ENCODE results near the gene SHISA6.

SHISA6 gene

DNA sequence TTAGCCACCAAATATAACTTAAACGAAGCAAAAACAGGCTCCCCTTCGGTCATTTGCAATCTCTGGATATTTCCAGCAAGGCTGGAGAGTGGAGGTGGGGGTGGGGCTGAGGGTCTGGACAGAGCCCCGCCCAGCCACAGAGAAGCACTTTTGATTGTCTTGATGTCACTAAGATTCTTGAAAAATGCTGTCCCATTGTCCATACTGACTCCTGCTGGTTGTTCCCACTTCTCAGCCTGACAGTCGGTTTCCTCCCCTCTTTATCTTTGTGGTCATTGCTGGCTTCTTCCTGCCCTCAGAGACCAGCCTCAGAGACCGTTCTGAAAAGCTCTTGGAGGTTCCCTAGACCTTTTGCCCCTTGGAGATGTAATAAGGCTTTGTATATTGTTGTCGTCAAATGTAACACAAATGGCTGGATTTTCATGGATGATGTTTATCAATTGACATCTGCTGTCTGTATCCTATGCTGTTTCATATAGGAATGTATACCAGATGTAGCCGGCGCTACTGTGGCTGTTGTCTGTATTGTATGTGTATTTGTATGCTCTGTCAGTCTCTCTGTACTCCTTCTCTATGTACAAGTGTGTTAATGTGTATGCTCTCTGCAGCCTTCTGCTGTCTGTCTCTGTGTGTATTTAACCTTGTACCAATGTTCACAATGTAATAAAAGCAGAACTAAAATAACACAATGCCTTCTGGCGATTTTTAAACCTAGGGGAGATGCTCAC, 262.5 kb downstream of the SHISA6 start:
- TF ChIP-seq ZFP30 (CRISPR knock-in tag; IDR thresholded peaks at IDR 0.05), result no peak
- TF ChIP-seq, protein P1, sequence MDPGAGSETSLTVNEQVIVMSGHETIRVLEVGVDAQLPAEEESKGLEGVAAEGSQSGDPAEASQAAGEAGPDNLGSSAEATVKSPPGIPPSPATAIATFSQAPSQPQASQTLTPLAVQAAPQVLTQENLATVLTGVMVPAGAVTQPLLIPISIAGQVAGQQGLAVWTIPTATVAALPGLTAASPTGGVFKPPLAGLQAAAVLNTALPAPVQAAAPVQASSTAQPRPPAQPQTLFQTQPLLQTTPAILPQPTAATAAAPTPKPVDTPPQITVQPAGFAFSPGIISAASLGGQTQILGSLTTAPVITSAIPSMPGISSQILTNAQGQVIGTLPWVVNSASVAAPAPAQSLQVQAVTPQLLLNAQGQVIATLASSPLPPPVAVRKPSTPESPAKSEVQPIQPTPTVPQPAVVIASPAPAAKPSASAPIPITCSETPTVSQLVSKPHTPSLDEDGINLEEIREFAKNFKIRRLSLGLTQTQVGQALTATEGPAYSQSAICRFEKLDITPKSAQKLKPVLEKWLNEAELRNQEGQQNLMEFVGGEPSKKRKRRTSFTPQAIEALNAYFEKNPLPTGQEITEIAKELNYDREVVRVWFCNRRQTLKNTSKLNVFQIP (CRISPR knock-in tag; IDR thresholded peaks at IDR 0.05; ENCODE audit: borderline replicate concordance, low read depth), result no peak
- no peak for TF ChIP-seq ESRRG (CRISPR knock-in tag; IDR thresholded peaks at IDR 0.05)
- TF ChIP-seq RARB (CRISPR knock-in tag; IDR thresholded peaks at IDR 0.05), result no peak
- TF ChIP-seq BACH2 (CRISPR knock-in tag; IDR thresholded peaks at IDR 0.05; ENCODE audit: borderline replicate concordance), result no peak
- TF ChIP-seq, protein P2, sequence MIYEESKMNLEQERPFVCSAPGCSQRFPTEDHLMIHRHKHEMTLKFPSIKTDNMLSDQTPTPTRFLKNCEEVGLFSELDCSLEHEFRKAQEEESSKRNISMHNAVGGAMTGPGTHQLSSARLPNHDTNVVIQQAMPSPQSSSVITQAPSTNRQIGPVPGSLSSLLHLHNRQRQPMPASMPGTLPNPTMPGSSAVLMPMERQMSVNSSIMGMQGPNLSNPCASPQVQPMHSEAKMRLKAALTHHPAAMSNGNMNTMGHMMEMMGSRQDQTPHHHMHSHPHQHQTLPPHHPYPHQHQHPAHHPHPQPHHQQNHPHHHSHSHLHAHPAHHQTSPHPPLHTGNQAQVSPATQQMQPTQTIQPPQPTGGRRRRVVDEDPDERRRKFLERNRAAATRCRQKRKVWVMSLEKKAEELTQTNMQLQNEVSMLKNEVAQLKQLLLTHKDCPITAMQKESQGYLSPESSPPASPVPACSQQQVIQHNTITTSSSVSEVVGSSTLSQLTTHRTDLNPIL (CRISPR knock-in tag; IDR thresholded peaks at IDR 0.05; ENCODE audit: low read depth), result no peak
- TF ChIP-seq OSR1 (CRISPR knock-in tag; IDR thresholded peaks at IDR 0.05), result no peak
- no peak for TF ChIP-seq ZNF565 (CRISPR knock-in tag; conservative IDR thresholded peaks at IDR 0.05; ENCODE audit: low read depth)
- no peak for TF ChIP-seq ISL1 (CRISPR knock-in tag; IDR thresholded peaks at IDR 0.05)
- TF ChIP-seq TOX (CRISPR knock-in tag; IDR thresholded peaks at IDR 0.05; ENCODE audit: borderline replicate concordance), result no peak
- TF ChIP-seq ZNF8 (CRISPR knock-in tag; IDR thresholded peaks at IDR 0.05), result no peak
- no peak for TF ChIP-seq TCF4 (CRISPR knock-in tag; IDR thresholded peaks at IDR 0.05; ENCODE audit: borderline replicate concordance)
- no peak for TF ChIP-seq ZNF70 (CRISPR knock-in tag; IDR thresholded peaks at IDR 0.05)
- no peak for TF ChIP-seq CSDC2 (CRISPR knock-in tag; IDR thresholded peaks at IDR 0.05)
- no peak for TF ChIP-seq PPARA (CRISPR knock-in tag; IDR thresholded peaks at IDR 0.05; ENCODE audit: borderline replicate concordance)
- TF ChIP-seq ZFP3 (CRISPR knock-in tag; IDR thresholded peaks at IDR 0.05), result no peak
- TF ChIP-seq SNAI2 (CRISPR knock-in tag; IDR thresholded peaks at IDR 0.05), result no peak
- TF ChIP-seq, protein P3, sequence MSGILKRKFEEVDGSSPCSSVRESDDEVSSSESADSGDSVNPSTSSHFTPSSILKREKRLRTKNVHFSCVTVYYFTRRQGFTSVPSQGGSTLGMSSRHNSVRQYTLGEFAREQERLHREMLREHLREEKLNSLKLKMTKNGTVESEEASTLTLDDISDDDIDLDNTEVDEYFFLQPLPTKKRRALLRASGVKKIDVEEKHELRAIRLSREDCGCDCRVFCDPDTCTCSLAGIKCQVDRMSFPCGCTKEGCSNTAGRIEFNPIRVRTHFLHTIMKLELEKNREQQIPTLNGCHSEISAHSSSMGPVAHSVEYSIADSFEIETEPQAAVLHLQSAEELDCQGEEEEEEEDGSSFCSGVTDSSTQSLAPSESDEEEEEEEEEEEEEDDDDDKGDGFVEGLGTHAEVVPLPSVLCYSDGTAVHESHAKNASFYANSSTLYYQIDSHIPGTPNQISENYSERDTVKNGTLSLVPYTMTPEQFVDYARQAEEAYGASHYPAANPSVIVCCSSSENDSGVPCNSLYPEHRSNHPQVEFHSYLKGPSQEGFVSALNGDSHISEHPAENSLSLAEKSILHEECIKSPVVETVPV (CRISPR knock-in tag; IDR thresholded peaks at IDR 0.05), result no peak
- no peak for TF ChIP-seq ARNTL (CRISPR knock-in tag; IDR thresholded peaks at IDR 0.05; ENCODE audit: borderline replicate concordance, low read depth)
- TF ChIP-seq, protein P4, sequence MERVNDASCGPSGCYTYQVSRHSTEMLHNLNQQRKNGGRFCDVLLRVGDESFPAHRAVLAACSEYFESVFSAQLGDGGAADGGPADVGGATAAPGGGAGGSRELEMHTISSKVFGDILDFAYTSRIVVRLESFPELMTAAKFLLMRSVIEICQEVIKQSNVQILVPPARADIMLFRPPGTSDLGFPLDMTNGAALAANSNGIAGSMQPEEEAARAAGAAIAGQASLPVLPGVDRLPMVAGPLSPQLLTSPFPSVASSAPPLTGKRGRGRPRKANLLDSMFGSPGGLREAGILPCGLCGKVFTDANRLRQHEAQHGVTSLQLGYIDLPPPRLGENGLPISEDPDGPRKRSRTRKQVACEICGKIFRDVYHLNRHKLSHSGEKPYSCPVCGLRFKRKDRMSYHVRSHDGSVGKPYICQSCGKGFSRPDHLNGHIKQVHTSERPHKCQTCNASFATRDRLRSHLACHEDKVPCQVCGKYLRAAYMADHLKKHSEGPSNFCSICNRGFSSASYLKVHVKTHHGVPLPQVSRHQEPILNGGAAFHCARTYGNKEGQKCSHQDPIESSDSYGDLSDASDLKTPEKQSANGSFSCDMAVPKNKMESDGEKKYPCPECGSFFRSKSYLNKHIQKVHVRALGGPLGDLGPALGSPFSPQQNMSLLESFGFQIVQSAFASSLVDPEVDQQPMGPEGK (CRISPR knock-in tag; IDR thresholded peaks at IDR 0.05; ENCODE audit: borderline replicate concordance), result no peak
- ATAC-seq, result no peak

DNA sequence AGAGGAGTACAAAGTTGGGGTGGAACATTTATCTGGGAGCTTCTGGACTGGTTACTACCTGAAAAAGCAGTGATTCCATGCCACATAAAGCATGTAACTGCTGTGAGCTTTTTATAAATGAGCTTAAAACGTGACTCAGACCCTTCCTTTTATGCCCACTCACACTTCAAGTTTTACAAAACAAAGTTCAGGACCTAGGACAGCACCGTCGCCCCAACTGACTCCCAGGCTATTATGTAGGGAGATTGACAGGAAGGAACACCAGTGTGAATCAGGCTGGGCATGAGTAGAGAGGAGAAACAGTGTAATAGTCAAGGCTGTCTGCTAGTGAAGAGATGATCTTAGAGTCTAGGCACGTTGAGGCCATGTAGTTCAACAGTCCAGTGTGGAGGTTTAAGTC, 265.6 kb downstream of the SHISA6 start:
- no peak for ATAC-seq
- TF ChIP-seq TOX (CRISPR knock-in tag; IDR thresholded peaks at IDR 0.05; ENCODE audit: borderline replicate concordance) (no peak), SNAI2 (CRISPR knock-in tag; IDR thresholded peaks at IDR 0.05) (no peak), ZNF565 (CRISPR knock-in tag; conservative IDR thresholded peaks at IDR 0.05; ENCODE audit: low read depth) (no peak), ZNF70 (CRISPR knock-in tag; IDR thresholded peaks at IDR 0.05) (no peak), ZC3H10 (CRISPR knock-in tag; IDR thresholded peaks at IDR 0.05) (no peak), ESRRG (CRISPR knock-in tag; IDR thresholded peaks at IDR 0.05) (no peak), RARB (CRISPR knock-in tag; IDR thresholded peaks at IDR 0.05) (no peak), ZFP3 (CRISPR knock-in tag; IDR thresholded peaks at IDR 0.05) (no peak), CSDC2 (CRISPR knock-in tag; IDR thresholded peaks at IDR 0.05) (no peak), ISL1 (CRISPR knock-in tag; IDR thresholded peaks at IDR 0.05) (no peak), GLIS3 (CRISPR knock-in tag; IDR thresholded peaks at IDR 0.05) (no peak), PPARA (CRISPR knock-in tag; IDR thresholded peaks at IDR 0.05; ENCODE audit: borderline replicate concordance) (no peak), ZFP30 (CRISPR knock-in tag; IDR thresholded peaks at IDR 0.05) (no peak), OSR1 (CRISPR knock-in tag; IDR thresholded peaks at IDR 0.05) (no peak)
- TF ChIP-seq, protein P1 (CRISPR knock-in tag; IDR thresholded peaks at IDR 0.05; ENCODE audit: borderline replicate concordance, low read depth), result no peak
- TF ChIP-seq, protein P4 (CRISPR knock-in tag; IDR thresholded peaks at IDR 0.05; ENCODE audit: borderline replicate concordance), result no peak

Data from SK-N-SH treated with all-trans-retinoic acid at 6 μM for 48 hours (cell line).